Measurements from ENCODE around the gene OPN3.
A peak's percentile ranks its signal among the peaks of the same experiment; 100 is the strongest.

OPN3 gene

DNA sequence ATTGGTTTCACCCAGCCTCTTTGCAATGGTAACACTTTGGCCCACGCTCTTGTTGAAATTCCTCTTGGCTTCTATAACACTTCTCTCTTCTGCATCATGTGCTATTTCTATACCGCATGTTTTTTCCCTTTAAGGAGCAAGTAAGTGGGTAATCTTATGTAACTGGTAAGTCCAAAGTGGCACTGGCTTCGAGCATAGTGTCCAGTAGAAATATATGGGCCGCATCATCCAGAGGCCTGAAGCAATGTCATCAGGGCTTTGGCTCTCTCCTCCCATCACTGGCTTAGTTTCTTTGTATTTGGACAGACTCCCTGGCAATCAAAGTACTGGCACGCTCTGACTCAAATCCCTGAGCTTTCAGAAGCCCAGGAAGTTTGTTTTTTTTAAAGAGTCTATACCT, 17.5 kb downstream of the OPN3 start:
- FAIRE-seq: no peak
- no peak for DNase-seq (ENCODE audit: low spot score)

GRCh38 chr1:241617426-241617825, 22.7 kb downstream of the OPN3 start:
- FAIRE-seq (peak; percentile 11), DNase-seq (ENCODE audit: low spot score) (no peak)

DNA sequence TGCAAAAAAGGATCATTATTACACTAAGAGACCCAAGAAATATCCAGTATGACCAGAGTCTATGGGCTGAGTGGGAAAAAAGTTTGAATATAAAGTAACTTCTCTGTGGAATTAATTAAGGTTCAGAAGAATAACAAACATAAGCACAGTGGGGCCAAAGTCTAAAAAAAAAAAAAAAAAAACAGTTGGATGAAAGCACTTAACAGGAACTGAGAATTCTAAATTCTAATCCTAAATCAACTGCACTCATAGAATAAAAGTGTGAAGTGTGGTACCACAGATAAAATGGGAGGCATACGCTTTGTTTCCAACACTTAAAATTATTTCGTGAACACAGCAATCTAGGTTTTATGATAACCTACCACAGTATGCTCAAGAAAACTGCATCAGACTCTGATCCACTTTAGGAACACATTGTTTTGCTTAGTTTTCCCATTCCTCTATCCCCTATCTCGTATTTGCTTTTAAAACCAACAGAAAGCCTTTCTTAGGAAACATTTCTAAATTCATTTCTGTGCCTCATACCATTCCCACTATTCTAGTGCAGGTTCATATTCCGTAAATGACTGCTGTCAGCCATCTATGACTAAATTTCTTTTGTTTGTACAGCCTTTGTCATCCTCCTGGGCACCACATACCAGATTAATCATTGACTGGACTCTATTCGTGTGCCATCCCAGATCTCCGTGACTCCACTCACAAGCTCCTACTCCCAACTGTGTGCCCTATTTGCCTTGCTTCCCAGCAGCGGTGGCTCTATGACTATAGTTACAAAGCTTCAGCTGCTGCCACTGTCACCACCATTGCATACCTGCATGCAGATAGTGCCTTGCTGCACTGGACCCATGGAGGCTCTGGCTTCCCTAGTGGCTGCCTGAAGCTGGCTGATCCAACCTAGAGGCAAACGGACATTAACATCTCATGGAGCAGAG, 24.9 kb downstream of the OPN3 start:
- DNase-seq (ENCODE audit: low spot score) (peak; percentile 98), FAIRE-seq (peak; percentile 98)

DNA sequence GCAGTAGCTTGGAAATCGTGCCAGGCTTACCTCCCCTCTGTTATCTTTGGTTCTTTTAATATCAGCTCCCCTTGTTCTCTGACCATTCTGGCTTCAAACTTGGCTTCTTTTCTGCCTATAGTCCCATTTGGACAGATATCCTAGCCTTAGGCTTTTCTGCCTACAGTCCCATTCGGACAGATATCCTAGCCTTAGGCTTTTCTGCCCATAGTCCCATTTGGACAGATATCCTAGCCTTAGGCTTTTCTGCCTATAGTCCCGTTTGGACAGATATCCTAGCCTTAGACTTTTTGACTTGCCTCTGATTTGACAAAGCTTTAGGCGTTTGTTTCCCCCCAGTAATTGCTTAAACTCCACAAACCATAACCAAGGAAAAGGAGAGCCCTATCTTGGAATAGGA, 25.6 kb downstream of the OPN3 start:
- no peak for FAIRE-seq

GRCh38 chr1:241614144-241614543, 26.0 kb downstream of the OPN3 start:
- peak; percentile 61 for DNase-seq (ENCODE audit: low spot score)
- FAIRE-seq: peak; percentile 92

More for the DNA sequence above, 25.6 kb downstream of the OPN3 start:
- no peak for DNase-seq (ENCODE audit: low spot score)

GRCh38 chr1:241612533-241613477, 27.4 kb downstream of the OPN3 start:
- FAIRE-seq (peak; percentile 93), DNase-seq (ENCODE audit: low spot score) (peak; percentile 80)

DNA sequence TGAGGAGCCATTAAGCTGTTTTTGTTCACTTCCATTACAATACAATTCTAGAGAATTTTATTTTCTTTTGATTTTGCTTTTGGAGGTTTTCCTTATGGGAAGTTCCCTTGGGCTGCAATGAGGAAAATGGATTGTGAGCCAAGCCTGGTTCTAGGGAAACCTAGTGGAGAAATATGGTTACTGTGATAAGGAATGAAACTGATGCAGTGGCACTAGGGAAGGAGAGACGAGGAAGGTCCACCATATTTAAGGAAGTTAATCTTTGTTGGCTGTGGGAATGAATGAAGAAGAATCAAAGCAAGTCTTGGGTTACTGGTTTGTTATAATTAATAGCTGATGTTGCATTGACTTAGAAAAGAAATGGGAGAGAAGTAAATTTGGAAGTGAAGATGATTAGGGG, 28.4 kb downstream of the OPN3 start:
- DNase-seq (ENCODE audit: low spot score) (no peak), FAIRE-seq (no peak)

- FAIRE-seq: peak; percentile 80
- DNase-seq (ENCODE audit: low spot score): peak; percentile 73
Measured at GRCh38 chr1:241611063-241611462, 29.1 kb downstream of the OPN3 start.

DNA sequence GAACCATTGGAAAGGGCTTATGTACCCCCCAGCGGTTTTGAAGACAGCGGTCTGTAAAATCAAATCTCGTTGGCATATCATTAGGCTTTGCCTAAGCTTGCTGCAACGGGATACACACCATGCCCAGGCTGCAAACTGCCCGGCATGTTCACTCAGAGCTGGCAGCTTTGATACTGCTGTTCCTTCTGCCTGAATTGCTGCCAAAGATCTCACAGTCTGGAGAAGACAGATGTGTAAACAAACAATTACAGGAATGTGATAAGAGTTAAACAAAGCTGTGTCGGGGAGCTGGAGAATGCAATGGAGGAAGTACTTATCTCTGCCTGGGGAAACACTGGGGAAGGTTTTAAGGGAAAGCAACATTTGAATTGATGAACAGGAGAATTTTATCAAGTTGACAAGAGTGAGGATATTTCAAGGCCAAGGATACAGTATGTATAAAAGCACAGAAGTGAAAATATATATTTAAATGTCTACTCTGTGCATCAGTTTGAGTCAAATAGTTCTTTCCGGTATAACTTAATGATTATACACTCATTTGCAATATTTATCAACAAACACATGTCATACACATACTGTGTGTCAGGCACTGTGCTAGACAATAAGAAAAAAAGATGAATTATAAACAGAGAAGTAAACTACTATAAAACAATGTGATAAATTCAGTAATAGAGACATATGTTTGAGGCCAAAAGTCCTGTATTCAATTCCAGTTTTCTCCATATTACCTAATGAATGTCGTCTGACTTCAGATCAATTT, 29.9 kb downstream of the OPN3 start:
- FAIRE-seq: no peak
- no peak for DNase-seq (ENCODE audit: low spot score)

GRCh38 chr1:241608379-241609033, 31.7 kb downstream of the OPN3 start:
- peak; percentile 68 for DNase-seq (ENCODE audit: low spot score)
- peak; percentile 80 for FAIRE-seq

GRCh38 chr1:241607497-241607896, 32.7 kb downstream of the OPN3 start:
- FAIRE-seq (no peak), DNase-seq (ENCODE audit: low spot score) (no peak)

- FAIRE-seq: peak; percentile 72
- peak; percentile 43 for DNase-seq (ENCODE audit: low spot score)
Measured at GRCh38 chr1:241606544-241606943, 33.6 kb downstream of the OPN3 start.

GRCh38 chr1:241605146-241605805, 34.9 kb downstream of the OPN3 start:
- no peak for FAIRE-seq
- peak; percentile 48 for DNase-seq (ENCODE audit: low spot score)

GRCh38 chr1:241603731-241604245, 36.4 kb downstream of the OPN3 start:
- FAIRE-seq (peak; percentile 88), DNase-seq (ENCODE audit: low spot score) (peak; percentile 67)

DNA sequence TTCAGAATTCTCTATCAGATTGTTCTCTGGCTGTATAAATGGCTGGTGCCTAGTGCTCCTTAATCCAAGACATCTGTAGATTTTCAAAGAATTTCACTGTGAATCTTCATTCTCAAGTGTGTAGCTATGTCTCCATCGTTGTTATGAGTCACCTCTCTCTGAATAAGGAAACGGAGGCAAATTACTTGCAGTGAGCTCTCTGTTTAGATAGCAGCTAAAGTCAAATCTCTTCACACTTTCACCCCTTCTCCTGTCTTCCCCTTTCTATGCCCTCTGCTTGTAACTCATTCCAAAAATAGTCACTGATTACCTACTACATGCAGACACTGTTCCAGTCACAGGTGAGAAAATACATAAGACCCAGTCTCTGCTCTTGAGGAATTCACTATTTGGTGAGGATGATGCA, 39.7 kb downstream of the OPN3 start:
- peak; percentile 81 for FAIRE-seq
- DNase-seq (ENCODE audit: low spot score): peak; percentile 42

DNA sequence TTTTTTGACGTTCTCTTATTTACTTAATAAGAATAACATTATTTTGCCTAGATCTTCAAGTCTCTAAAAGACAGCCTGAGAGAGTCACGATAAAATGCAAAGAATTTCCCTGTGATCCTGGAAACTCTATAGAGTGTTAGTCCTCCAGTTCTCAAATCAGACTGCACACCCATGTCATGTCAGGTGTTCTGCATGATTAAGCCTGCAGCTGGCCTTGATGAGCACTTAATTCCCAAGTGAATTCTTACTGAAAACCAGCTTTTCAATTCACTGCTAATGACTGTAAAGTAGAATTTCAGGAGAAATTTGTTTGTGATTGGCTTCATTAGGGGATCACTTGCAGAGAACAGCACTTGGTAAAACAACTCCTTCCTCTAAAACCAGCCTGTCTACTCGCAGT, 41.9 kb downstream of the OPN3 start:
- no peak for FAIRE-seq
- no peak for DNase-seq (ENCODE audit: low spot score)

DNA sequence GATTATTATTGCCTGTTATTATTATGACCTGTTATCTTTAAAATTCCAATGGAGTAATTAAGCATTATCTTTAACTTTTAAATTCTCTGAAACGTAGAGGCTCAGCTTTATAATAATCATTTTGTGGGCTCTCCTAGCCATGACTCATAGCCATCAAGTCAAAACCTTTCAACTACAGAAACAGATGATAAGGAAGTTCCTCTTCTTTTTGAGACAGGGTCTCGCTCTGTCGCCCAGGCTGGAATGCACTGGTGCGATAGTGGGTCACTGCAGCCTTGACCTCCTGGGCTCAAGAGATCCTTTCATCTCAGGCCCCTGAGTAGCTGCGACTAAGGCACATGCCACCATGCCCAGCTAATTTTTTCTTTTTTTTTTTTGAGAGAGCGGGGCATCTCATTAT, 43.5 kb downstream of the OPN3 start:
- FAIRE-seq: peak; percentile 94
- peak; percentile 69 for DNase-seq (ENCODE audit: low spot score)

DNA sequence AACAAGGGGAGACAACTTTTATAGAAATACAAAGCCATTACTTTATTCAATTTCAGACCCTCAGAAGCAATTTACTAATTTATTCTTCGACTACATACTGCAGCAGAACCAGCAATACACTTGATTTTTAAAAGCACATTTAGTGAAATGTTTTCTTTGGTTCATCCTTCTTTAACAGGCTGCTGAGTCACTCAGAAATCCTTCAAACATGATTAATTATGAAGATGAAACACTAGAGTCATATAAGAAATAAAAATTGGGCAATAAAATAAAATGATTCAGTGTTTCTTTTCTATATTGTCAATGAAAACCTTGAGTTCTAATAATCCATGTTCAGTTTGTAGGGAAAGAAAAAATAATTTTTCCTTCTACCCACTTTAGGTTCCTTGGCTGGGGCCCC, 47.0 kb downstream of the OPN3 start:
- DNase-seq (ENCODE audit: low spot score): no peak

DNA sequence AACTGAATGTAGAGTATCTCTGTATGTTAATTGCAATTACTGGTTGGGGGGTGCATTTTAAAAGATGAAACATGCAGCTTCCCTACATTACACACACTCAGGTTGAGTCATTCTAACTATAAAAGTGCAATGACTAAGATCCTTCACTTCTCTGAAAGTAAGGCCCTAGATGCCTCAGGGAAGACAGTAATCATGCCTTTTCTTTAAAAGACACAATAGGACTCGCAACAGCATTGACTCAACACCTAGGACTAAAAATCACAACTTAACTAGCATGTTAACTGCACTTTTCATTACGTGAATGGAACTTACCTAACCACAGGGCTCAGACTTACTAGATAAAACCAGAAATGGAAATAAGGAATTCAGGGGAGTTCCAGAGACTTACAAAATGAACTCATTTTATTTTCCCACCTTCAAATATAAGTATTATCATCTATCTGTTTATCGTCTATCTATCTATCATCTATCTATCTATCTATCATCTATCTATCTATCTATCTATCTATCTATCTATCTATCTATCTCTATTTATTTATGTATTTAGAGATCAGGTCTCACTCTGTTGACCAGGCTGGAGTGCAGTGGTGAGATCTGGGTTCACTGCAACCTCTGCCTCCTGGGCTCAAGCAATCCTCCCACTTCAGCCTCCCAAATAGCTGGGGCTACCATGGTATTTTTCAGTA, 47.8 kb downstream of the OPN3 start:
- FAIRE-seq (peak; percentile 94), DNase-seq (ENCODE audit: low spot score) (peak; percentile 80)

More for the DNA sequence above, 47.0 kb downstream of the OPN3 start:
- peak; percentile 80 for FAIRE-seq

Measured in RCC 7860 (cell line).